ELR (cell line): ENCODE results near the gene RALGPS1.
A peak's percentile ranks its signal among the peaks of the same experiment; 100 is the strongest.
"Not testable (repeated sequence)": the region's sequence is repeated elsewhere in the genome, so short reads cannot be mapped to it uniquely, and the experiment has no call there.

Source experiments
- DNase-seq: peaks from one replicate; pipeline ENCODE4 v3.0.0-alpha.2; 2015; ENCODE audit warnings: low read depth

Gene RALGPS1

DNA sequence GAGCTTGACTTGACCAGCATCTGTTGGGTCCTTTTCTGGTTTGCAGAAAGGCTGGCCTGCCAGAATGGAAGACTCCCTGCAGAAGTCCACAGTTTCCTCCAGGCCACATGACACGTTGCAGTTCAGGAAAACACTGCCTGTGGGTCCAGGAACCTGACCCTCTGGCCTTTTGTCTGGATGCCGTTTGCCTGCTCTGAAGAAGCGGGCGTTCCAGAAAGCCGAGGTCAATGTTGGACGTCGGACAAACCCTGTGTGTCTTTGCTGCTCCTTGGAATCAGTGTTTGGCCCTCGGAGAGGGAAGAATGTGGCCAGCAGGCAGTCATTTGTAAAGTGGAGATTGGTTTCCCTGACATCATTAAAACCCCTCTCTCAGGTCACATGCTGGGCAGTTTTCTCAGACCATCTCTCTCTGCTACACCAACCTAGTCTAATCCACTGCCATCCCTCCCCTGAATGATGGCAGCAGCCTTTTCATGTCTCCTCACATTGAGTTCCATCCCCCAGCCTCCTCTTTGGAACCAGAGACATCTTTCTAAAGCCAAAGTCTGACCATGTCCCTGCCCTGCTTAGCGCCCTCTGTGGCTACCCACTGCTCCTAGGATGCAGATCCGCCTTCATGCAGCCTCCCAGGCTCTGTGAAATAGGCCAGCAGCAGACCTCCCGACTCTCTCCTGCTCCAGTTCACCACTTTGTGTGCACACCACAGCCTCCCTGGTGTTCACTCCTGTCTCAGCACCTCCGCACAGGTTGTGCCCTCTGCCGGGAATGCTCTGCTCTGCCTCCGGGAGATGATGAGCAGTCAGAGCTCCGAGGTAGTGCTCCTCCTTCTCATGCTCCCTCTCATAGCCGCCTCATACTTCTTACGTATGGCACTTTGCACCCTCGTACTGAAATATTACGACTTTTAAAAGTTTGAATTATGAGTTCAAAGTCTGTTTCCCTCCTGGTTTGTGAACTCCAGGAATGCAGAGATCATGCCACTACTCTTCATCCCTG lies 75.6 kb downstream of the RALGPS1 start:
- DNase-seq, result no peak

DNA sequence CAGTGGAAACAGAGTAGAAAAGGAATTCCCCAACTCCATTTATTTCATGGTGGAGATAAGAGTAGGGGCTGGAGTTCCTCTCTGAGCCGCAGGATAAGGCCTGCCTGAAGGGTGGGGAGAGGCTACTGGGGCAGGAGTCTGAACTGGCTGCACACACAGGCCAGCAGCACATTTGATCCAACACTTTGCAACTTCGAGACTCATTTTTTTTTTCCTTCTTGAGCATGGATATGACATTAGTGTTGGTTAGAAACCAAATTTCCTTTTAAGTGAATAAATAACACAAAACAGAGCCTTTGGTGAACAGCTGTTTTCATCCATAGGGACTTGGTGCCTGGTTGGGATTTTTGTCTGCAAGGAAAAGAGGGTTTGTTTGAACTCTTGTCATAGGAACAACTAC lies 76.6 kb downstream of the RALGPS1 start:
- DNase-seq, result no peak

DNA sequence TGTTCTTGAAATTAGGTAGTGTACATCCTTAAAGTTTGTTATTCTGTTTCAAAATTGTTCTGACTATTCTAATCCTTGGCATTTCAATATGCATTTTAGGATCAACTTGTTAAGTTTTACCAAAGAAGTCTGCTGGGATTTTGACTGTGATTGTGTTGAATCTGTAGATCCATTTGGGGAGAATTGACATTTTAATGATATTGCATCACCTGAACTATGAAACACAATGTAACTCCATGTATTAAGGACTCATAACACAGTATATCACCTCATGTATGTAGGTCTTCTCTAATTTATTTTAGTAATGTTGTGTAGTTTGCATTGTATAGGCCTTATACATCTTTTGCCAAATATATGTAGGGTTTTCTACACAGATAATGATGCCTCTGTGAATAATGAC lies 77.8 kb downstream of the RALGPS1 start:
- no peak for DNase-seq

DNA sequence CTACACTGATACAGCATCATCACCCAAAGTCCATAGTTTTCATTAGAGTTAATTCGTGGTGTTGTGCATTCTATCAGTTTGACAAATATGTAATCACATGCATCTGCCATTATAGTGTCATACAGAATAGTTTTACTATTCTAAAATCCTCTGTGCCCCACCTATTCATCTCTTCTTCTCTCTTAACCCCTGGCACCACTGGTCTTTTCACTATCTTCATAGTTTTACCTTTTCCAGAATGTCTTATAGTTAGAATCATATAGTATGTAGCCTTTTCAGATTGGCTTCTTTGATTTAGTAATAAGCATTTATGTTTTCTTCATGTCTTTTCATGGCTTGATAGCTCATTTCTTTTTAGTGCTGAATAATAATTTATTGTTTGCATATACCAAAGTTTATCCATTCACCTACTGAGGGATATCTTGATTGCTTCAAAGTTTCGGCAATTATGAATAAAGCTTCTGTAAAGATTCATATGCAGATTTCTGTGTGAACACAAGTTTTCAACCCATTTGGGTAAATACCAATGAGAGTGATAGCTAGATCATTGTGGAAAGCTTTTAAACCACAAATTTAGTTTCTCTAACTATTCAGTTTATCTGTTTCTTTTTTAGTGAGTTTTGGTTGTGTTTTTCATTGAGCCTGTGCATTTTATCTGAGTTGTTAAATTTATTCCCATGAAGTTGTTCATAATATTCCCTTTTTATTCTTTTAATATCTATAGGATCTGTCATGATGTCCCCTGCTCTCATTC lies 84.9 kb downstream of the RALGPS1 start:
- DNase-seq, result no peak

DNA sequence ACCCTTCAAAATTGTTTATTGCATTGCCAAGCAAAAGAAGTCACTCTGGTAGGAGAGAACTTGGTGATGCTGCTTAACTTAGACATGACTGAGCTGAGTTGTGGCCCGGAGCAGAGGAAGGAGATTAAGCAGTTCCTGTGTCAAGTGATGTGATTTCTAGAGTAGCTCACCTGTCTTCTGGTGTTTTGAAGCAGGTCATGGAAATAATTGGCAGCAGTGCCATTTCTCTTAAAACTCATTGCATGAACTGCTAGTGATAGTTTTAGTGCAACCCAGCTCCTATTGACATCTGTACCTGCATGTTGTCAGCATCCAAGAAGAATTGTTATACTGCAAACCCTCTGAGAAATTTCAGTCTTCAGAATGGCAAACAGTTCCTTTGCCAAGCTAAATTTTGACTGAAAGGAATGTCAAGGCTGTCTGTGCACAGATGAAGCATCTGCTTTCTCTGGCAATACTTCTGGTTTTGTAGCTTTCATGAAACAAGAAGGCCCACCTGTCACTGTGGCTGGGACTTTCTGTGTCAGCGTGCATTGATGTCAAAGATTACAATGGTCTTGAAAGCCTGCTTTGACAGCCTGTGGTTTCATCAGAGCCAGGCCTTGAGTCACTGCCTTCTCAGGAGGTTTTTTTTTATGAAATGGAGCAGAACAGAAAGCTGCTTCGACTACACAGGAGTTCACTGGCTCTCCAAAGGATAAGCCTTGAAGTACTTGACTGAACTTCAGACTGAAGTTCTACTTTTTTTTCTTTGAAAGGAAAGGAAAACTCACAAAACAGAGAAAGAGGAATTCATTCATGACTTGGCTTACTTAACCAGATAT lies 90.6 kb downstream of the RALGPS1 start:
- peak; percentile 6 for DNase-seq

DNA sequence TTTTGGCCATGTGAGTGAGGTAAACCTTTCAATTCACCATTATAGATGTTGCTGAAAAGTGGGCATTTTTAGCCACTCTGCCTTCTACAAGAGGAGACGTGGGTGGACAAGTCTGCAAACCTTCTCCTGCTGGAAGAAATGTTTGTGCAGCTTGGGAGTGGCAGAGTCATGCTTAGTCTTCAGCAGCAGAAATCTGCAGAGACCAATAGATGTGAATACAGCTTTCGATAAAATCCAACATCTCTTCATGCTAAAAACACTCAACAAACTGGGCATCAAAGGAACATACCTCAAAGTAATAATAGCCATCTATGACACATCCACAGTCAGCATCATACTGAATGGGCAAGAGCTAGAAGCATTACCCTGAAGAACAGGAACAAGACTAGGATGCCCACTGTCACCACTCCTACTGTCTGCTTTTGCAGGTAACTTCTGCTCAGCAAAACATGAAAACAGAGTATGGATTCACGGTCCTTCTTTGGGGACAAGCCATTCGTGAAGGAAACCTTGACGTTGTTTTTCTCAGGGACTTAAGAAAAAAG lies 91.3 kb downstream of the RALGPS1 start:
- DNase-seq, result no peak

DNA sequence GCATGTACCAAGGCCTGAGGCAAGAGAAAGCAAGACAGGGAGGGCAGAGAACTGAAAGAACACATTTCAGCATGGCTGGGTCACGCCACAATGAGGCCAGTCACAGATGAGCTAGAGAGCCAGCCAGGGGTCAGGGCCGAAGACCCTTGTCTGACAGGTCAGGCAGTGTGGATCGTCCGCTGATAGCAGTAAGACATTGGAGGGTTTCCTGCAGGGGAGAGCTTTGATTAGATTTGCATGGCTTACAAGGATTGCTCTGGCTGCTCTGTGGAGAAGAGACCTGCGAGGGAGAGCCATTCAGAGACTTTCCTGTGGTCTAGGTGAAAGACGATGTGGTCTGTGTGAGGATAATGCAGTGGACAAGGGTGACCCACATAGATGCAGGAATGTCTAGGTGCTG lies 93.1 kb downstream of the RALGPS1 start:
- DNase-seq, result no peak

DNA sequence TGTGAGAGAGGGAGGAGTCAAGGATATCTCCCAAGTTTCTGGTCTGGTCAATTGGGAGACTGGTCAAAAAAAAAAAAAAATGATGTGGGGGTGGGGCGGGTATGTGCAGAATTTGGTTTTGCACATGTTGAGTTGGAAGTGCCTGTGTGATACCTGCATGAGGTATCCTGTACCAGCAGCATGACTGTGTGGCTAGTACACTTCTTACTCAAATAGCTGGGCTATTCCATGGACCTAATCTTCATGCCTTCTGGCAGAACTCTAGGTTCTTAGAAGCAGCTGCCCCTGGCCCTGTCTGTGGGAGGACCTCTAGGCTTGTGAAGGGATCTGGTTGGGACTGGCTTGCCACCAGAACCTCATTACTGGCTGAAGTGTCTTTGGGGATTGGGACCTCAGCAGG lies 93.5 kb downstream of the RALGPS1 start:
- no peak for DNase-seq

DNA sequence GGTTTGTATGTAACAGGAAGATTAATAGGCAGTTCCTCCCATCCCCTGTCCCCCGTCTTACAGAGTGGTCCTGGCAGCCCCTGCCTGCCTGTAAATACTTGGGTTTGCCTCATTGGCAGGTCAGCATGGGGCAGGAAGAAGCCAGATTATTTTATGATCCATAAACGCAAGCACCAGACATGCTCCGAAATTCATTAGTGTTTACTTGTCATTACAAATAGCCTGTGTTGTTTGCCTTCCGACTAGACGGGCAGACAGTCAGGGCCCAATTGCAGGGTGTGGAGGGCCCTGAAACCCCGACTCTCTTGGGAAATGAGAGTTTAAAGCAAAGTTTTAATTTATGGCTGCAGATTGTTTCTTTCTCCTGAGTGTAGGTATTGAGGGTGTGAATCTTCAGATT lies 97.2 kb downstream of the RALGPS1 start:
- no peak for DNase-seq

DNA sequence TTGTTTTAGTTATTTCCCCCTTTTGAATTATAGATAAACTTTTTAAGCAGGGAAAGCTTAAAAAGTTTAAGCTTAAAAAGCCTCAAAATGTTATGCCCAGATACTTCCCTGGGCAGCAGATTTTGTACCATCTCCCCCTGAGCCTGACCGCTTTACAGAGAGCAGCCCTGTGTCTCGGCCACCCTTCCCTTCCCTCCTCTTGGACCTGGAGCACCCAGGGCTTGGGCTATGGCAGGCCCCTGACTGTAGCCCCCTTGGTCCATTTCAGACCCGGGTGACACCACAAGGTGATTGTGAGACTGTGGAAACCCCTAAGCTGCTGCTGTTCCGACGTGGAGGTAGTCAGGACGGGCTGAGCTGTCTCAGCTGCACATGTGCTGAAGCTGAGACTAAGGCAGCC lies 97.7 kb downstream of the RALGPS1 start:
- no peak for DNase-seq

DNA sequence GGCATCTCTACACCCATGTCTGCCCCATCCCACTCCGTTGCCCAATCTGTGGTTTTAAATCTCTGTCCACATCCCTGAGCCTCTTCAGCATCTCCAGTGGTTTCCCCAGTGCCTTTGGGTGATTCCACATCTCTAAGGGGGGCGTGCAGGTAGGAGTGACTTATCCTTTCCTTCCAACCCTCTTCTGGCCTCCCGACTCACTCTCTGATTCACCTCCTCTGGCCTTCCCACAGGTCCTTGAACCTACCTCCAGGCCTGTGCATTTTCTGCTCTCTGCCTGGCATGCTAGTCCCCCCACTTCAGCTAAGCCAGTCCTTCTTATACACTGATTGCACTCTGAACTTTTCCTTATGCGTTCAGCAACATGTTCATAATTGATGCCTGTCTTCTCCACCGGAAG lies 99.0 kb downstream of the RALGPS1 start:
- peak; percentile 25 for DNase-seq

DNA sequence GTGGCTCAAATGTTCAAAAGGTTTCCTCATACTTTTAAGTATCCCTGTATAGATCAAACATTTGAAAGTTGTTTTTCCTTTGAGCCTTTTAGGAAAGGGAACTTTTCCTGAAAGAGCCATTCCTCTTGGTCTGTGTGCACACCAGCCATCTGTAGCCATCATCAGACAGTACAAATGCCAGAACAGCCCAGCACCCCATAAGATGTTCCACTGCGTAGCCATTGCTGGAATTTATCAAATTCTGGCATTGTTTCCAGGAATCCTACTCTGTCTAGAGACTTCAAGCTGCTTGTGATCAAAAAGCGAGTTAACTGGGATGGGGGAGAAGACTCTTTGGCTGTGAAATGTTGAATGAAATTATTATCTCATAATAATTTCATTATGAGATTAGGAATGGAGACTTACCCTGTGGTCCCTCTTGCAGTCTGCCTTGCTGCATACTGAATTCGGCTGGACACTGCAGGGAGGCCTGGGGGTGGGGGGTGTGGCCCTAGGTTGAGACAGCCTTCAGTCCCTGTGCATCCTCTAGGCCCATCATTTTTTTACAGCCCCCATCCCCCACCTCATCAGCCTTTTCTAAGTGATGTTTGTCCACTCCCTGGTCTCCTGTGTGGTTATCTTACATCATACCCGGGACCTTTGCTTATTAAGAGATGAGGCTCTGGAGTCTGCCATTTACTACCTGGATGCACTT lies 99.8 kb downstream of the RALGPS1 start:
- DNase-seq, result no peak

DNA sequence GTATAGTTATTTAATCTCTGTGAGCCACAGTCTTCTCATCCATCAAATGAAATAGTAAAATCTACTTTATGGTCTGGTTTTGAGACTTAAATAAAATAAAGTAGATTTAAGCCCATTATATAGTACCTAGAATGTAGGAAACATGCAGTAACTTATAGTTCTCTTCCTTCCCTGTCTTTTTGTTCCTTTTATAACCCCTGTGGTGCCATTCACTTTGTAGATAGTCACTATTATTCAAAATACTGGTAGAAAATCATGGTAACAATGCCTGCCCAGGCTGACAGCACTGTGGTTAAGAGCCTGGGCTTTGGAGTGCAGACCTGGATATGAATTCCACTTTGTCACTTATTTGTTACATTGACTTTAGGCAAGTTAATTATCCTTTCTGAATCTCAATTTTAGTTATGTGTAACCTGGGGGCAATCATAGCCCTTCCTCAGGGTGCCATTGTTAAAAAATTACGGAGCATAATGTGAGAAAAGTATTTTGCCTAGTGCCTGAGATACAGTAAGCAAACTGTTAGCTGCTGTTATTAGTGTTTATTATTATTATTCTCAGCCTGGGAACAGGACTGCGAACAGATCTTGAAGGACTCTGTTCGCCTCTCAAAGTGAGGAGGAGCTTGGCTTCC lies 100.4 kb downstream of the RALGPS1 start:
- DNase-seq, result no peak

DNA sequence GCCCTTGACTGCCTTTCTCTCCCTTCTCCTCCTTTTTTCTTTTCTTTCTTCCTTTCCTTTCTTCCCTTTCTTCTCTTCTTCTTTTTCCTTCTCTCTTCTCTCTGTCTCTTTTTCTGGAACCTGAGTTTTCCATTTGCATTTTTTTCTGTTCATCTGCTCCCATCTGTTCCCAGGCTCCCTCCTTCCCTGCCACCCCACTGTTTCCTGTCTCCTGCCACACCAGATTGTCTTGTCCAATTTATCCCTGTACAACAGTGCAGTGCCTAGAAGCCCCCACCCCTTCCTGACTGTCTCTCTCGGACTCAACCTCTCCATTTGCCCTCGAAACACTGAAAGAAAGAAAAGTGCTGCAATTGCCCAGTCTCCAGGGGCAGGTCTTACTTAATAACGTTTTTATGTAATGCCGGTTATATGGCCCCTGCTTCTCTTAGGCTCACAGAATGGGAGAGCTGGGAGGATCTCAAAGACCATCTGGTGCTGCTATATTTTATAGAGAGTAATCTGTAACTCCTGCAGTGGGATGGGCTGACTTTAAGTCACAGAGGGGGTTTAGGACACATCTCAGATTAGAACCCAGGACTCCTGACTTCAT lies 101.4 kb downstream of the RALGPS1 start:
- no peak for DNase-seq

DNA sequence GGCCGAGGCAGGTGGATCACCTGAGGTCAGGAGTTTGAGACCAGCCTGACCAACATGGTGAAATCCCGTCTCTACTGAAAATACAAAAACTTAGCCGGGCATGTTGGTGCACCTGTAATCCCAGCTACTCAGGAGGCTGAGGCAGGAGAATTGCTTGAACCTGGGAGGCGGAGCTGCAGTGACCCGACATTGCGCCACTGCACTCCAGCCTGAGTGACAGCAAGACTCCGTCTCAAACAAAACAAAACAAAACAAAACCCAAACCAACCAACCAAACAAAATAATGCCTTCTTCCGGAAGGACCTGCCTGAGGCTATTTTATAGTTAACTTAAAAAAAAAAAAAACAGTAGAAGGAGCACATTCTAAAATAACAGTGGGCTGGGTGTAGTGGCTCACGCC lies 103.4 kb downstream of the RALGPS1 start:
- DNase-seq, result not testable (repeated sequence)

DNA sequence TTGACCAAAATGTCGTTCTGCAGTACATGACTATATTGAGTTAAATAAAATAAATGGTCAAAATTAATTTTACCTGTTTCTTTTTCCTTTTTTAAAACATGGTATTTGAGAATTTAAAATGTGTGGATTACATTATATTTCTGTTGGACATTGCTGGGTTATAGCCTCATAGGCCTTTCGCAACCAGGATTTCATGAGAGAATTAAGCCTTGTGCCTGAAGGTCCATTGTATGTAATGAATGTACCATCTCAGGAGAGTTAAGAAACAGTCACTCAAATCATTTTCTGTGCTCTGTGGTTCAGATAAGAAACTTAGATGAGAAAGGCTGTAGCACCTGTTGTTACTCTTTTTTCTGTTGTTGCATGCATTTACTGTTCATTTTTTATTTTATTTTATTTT lies 104.4 kb downstream of the RALGPS1 start:
- no peak for DNase-seq

DNA sequence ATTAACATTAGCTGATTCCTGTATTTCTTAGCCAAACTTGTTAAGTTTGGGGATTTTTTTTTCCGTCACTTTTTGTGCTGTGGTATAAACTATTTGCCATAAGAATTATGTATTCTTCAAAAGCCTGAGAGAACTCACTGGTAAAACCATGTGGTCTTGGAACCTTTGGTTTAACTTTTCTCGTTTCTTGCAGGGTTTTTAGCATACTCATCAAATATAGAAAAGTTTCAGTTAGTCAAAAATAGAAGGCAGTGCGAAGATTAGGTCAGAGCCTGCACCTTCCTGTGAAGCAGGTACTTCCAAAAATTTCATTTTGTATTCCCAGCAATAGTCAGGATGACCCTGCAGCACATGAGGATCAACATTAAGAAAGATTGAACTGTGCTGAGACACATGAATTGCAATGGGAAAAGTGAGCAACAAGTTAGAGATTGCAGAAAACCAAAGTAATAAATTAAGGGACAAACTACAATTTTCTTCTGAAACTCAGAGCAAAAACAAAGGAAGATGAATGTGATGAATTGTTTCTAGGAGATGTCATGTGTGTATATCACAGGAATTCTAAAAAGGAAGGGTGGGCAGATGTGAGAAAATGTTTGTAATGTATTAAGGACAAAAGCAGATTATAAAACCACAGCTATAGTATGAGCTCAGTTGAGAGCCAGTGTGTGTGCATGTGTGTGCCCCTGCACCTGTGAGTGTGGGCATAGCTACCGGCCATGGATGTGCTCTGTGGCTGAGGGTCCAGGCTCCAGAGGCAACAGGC lies 105.6 kb downstream of the RALGPS1 start:
- DNase-seq, result no peak

DNA sequence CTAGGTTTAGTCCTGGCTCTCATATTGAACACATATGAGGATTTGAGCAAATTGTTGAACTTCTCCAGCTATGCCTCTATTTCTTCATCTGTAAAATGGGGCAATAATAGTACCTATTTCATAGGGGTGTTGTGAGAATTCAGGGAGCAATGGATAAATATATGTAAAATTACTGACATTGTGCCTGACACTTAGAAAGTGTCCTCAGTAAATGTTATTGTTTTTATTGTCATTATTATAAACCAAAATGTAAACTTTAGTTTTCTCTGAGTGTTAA lies 106.2 kb downstream of the RALGPS1 start:
- no peak for DNase-seq

DNA sequence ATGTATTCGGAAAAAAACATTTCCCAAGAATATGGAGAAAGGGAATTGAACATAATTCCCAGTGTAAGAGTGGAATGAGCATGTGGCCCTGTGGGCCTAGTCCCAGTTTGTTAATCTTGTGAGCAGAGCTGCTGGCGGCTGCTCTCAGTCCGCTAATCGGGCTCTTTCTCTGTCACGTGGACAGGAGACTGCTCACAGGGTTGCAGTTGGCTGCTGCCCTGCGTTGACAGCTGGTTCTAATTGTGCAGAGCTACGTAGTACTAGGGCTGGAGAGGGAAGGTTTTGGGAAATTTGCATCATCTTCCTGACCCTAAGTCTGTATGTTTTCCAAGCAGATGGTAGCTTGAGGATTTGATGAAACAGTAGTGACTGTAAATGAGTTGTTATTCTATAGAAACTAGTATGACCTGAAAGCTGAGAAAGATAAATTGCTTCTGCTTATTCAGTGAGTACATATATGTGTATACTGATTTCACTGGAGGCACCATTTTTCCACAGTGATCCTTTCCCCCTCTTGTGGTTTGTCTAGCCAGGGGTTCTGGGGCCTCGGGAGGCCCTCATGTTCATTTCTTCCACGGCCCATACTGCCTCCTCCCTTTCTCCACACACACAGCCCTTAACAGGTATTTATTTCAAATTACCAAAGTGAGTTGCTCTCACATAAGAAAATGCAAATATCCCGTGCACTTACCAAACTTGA lies 107.2 kb downstream of the RALGPS1 start:
- DNase-seq, result peak; percentile 27
